Hepatocyte (in vitro differentiated cells): ENCODE data around the gene CPLX1. TPM values are rescaled to one million over a fixed set of nuclear protein-coding genes. Genes with fewer than 3 reads are reported as not detected.

Experiments
- DNase-seq: peaks from one replicate; pipeline ENCODE4 v3.0.0-alpha.2; 2016; ENCODE audit warnings: low spot score
- H2AFZ ChIP-seq: fragments of 200-600 bp; sonication (generic); 2 replicates; pipeline ENCODE4 v1.6.0; 2016; ENCODE audit warnings: antibody characterized with exemption, mild to moderate bottlenecking
- H3K27ac ChIP-seq: fragments of 200-600 bp; sonication (generic); 2 replicates; pipeline ENCODE4 v1.5.1; 2016; ENCODE audit warnings: mild to moderate bottlenecking
- H3K27me3 ChIP-seq: fragments of 200-600 bp; sonication (generic); 2 replicates; pipeline ENCODE4 v1.6.1; 2016
- H3K36me3 ChIP-seq: fragments of 200-600 bp; sonication (generic); replicated peaks from 2 replicates; pipeline ENCODE4 v1.5.1; 2016; ENCODE audit warnings: low read depth; ENCODE audit not compliant: insufficient read depth
- H3K4me1 ChIP-seq: fragments of 200-600 bp; sonication (generic); 2 replicates; pipeline ENCODE4 v1.5.1; 2016; ENCODE audit warnings: mild to moderate bottlenecking, moderate library complexity; ENCODE audit not compliant: insufficient read depth
- H3K4me2 ChIP-seq: fragments of 200-600 bp; sonication (generic); 2 replicates; pipeline ENCODE4 v1.6.0; 2016
- H3K4me3 ChIP-seq: fragments of 200-600 bp; sonication (generic); 2 replicates; pipeline ENCODE4 v1.5.1; 2016; ENCODE audit warnings: mild to moderate bottlenecking
- H3K79me2 ChIP-seq: fragments of 200-600 bp; sonication (generic); 2 replicates; pipeline ENCODE4 v1.6.0; 2017; ENCODE audit warnings: mild to moderate bottlenecking
- H3K9me2 ChIP-seq: fragments of 200-600 bp; sonication (generic); replicated peaks from 2 replicates; pipeline ENCODE4 v1.6.0; 2017; ENCODE audit warnings: mild to moderate bottlenecking; ENCODE audit not compliant: insufficient read depth
- H3K9me3 ChIP-seq: fragments of 200-600 bp; sonication (generic); 2 replicates; pipeline ENCODE4 v1.5.1; 2016; ENCODE audit warnings: low read depth, mild to moderate bottlenecking
- H4K20me1 ChIP-seq: fragments of 200-600 bp; sonication (generic); 2 replicates; pipeline ENCODE4 v1.6.0; 2016; ENCODE audit warnings: mild to moderate bottlenecking; ENCODE audit not compliant: insufficient read depth, poor library complexity, severe bottlenecking
- CTCF ChIP-seq: fragments of 200-600 bp; sonication (generic); IDR thresholded peaks from 2 replicates; pipeline ENCODE4 v1.5.1; 2016; ENCODE audit warnings: antibody characterized with exemption, mild to moderate bottlenecking; ENCODE audit not compliant: poor library complexity
- EZH2 ChIP-seq: fragments of 200-600 bp; sonication (generic); IDR thresholded peaks from 2 replicates; pipeline ENCODE4 v1.6.1; 2016; ENCODE audit warnings: antibody characterized with exemption, mild to moderate bottlenecking, borderline replicate concordance
- EZH2phosphoT487 ChIP-seq: fragments of 200-600 bp; sonication (generic); IDR thresholded peaks from one replicate; pipeline ENCODE4 v1.6.1; 2018; ENCODE audit warnings: antibody characterized with exemption, mild to moderate bottlenecking, low read depth, moderate library complexity; ENCODE audit not compliant: unreplicated experiment, severe bottlenecking
- WGBS: methylation state at CpG from one replicate; pipeline ENCODE4 v1.1.6; 2016; ENCODE audit warnings: low lambda C conversion rate; ENCODE audit errors: missing lambda C conversion rate; 5-methylcytosine and 5-hydroxymethylcytosine counted together
- polyA plus RNA-seq: library from polyadenylated mRNA; unstranded; fragments of >200 nt; fragmentation: Nextera tagmentation; extraction: Ambion mirVana; gene quantifications from 2 replicates; pipeline ENCODE4 v1.2.1, GENCODE V29; 2016
- total RNA-seq: library from RNA; depleted of rRNA; stranded (reverse); fragments of >200 nt; gene quantifications from 2 replicates; pipeline ENCODE4 v1.2.3, GENCODE V29; 2014

Gene CPLX1
- total and polyA plus RNA-seq, 2 experiments from 2014 or later = 0.30 to 2.0 TPM

GRCh38 chr4:865121-865465 is 39.2 kb upstream of the CPLX1 start:
- no peaks in the 10 kb centered on the region for H3K4me1 ChIP-seq
- H3K27ac ChIP-seq = no peak overlapping the region
- DNase-seq = no peak
- H3K36me3 ChIP-seq = no peaks in the 10 kb centered on the region
- no peaks in the 10 kb centered on the region for H3K9me3 ChIP-seq
- no peak overlapping the region for H3K4me3 ChIP-seq
- TF ChIP-seq EZH2 (no peak), CTCF (no peak), EZH2phosphoT487 (no peak)
- no peaks in the 10 kb centered on the region for H3K27me3 ChIP-seq
- no peaks in the 10 kb centered on the region for H4K20me1 ChIP-seq
- no peak overlapping the region for H3K4me2 ChIP-seq
- 97% methylated on average over 11 of the region's 11 CpGs for WGBS
- no peak overlapping the region for H2AFZ ChIP-seq
- no peaks in the 10 kb centered on the region for H3K9me2 ChIP-seq
- no peaks in the 10 kb centered on the region for H3K79me2 ChIP-seq

- TF ChIP-seq CTCF = no peak
- TF ChIP-seq EZH2phosphoT487 = no peak
- TF ChIP-seq EZH2 = no peak
- no peaks in the 10 kb centered on the region for H3K36me3 ChIP-seq
- H3K4me2 ChIP-seq = no peak overlapping the region
- H3K79me2 ChIP-seq = no peaks in the 10 kb centered on the region
- 98% methylated on average over 41 of the region's 42 CpGs for WGBS
- H2AFZ ChIP-seq = no peak overlapping the region
- no peaks in the 10 kb centered on the region for H3K9me2 ChIP-seq
- no peak overlapping the region for H3K4me3 ChIP-seq
- H3K27ac ChIP-seq = no peak overlapping the region
- H3K27me3 ChIP-seq = no peaks in the 10 kb centered on the region
- no peaks in the 10 kb centered on the region for H3K9me3 ChIP-seq
- no peaks in the 10 kb centered on the region for H3K4me1 ChIP-seq
- H4K20me1 ChIP-seq = no peaks in the 10 kb centered on the region
- no peak for DNase-seq
Observed at GRCh38 chr4:864456-865120, 38.7 kb upstream of the CPLX1 start.

- Histone ChIP-seq H3K9me2 (no peaks in the 10 kb centered on the region), H3K4me1 (no peaks in the 10 kb centered on the region), H3K27ac (no peak overlapping the region), H3K27me3 (no peaks in the 10 kb centered on the region), H2AFZ (no peak overlapping the region), H3K36me3 (no peaks in the 10 kb centered on the region), H3K9me3 (no peaks in the 10 kb centered on the region), H3K79me2 (no peaks in the 10 kb centered on the region), H3K4me2 (no peak overlapping the region), H3K4me3 (no peak overlapping the region), H4K20me1 (no peaks in the 10 kb centered on the region)
- 97% methylated on average over 21 of the region's 21 CpGs for WGBS
- DNase-seq = no peak
- TF ChIP-seq EZH2phosphoT487 (no peak), EZH2 (no peak), CTCF (no peak)
Observed at GRCh38 chr4:860561-860960, 34.6 kb upstream of the CPLX1 start.
